Fibroblast of skin of left biceps (primary cell): ENCODE results near the gene CYRIA.
A peak's percentile ranks its signal among the peaks of the same experiment; 100 is the strongest.

Experiments
- DNase-seq, 2 experiments: peaks; one replicate each; pipeline ENCODE4 v3.0.0-alpha.2; 2013; ENCODE audit warnings: low read depth in 2 of 2

Gene CYRIA

DNA sequence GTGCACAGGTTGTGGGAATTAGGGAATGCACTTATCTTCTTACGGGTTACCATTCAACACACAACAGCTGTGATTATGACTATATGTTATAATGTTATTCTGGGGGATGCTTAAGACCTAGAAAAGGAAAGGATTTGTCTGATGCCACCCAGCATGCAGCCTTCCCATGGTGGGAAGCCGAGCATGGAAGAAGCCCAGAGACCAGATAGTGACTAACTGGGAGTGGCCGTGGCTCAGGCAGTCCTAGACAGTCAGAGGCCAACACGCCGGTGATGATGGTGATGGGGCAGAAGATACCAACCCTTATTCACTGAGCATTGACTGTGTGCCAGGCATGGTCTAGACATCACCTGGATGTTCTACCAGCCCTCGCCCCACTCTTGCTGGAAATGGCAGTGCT is 35.9 kb downstream of the CYRIA start:
- no peak for DNase-seq

DNA sequence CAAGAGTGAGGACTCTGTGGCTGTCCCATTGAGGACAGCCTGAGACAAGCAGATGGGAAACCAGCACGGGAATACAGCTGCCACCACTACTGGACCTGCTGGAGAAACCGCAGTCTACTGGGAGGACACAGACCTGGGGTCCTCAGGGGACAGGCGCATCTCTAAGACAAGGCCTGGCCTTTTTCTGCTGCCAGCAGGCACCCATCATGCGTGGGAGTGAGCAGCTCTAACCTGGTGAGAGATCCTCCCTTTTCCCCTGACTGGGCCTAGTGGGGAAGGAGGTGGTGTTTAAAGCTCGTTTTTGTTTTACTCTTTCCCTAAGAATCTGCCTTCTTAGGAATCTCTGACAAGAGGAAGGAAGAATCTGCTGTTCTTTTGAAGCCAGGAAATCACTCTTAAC is 36.6 kb downstream of the CYRIA start:
- no peak for DNase-seq

GRCh38 chr2:16628314-16628713 is 37.3 kb downstream of the CYRIA start:
- no peak for DNase-seq

DNA sequence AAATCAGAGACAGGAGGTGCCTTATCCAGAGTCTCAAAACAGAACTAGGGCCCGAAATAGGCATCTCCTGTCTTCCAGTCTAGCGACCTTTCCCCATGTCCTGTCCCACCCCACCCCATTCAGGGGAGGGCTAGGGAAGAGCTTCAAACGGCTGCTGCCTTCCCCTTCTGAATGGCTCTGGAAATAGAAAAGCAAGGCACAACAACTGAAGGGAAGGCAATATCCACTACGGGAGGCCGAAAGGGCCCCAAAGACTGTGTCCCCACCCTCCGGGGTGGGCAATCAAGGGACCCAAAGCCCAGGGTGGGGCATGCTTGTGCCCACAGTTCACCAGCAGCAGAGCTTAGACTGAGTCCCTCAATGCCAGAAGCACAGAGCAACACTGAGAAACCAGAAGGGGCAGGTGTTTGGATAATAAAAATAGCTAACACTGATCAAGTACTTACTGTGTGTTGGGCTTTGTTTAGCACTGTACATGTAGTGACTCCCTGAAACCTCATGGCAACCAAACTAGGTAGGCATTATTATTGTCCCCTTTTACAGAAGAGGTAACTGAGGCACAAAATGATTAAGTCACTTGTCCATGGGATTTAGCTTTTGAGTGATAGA is 38.5 kb downstream of the CYRIA start:
- DNase-seq, result no peak

DNA sequence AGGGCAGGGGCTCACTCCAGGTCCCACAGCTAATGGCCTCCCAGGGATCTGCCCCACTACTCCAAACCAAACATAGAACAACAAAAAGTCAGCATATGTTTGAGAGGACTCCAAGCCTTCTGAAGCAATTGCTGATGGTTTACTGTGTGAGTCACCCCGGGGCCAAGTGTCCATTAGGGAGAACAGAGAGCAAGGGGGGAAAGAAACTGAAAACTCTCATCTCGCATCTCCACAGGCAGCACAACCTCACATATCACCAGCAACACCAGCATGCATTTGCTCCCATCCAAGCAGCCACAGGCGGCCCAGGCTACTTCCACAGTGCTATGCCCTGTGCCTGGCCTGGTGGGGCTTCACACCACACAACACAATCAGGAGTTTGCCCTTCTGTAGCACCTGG is 39.1 kb downstream of the CYRIA start:
- no peak for DNase-seq

- DNase-seq, result no peak
These were observed 39.9 kb downstream of the CYRIA start for GRCh38 chr2:16625759-16626158.

- DNase-seq, result no peak
These were observed 40.4 kb downstream of the CYRIA start for GRCh38 chr2:16625201-16625729.

GRCh38 chr2:16624436-16624780 is 41.2 kb downstream of the CYRIA start:
- DNase-seq, result no peak

GRCh38 chr2:16623564-16624435 is 41.8 kb downstream of the CYRIA start:
- DNase-seq, result no peak

GRCh38 chr2:16623031-16623430 is 42.6 kb downstream of the CYRIA start:
- peak in 1 of 2 experiments; percentile 5 for DNase-seq

- no peak for DNase-seq
These were observed 43.1 kb downstream of the CYRIA start for GRCh38 chr2:16622399-16622968.

GRCh38 chr2:16621316-16621715 is 44.3 kb downstream of the CYRIA start:
- DNase-seq, result no peak

DNA sequence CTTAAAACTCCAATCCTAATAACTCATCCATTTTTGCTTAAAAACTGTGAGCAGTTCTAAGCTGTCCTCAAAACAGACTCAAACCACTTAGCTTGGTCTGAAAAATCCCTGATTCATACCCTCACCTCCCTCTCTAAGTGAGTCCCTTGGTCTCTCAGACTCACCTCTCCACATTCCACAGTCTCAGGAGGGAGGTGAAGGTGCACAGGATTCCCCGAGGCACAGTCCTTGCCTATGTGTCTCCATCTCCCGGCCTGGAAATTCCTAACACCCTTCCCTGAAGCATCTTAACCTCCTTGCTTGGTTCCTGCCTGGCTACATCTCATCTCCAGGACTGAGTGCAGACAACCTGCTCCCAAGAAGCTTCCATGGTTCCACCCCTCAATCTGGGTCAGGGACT is 45.0 kb downstream of the CYRIA start:
- no peak for DNase-seq

DNA sequence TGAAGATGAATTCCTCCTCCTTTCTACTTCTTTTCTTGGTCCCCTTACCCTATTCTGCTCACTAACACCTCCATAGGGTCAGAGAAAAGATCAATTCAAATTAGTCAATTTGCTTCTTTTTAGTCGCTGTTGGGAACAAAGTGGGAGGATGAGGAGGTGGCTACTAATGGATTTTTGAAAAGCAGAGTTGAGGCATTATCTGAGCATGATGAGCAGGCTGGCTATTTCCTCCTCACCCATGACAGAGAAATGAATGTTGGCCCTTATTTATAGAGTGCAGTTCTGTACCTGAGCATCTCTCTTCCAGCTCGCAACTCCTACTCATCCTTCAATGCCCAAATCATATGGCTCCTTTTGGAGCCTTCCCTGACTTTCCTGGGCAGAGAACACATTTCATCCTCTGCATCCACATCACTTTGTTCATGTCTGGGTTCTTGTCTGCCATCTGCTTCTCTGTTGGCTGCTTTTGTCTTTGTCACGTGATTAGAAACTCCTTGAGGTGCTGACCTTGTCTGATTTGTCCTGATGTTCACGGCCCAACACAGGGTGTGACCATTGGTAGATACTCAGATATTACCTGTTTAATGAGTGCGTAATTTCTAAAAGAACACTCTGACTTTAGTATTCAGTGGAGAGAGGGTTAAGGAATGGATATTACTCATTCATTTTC is 45.9 kb downstream of the CYRIA start:
- no peak for DNase-seq

DNA sequence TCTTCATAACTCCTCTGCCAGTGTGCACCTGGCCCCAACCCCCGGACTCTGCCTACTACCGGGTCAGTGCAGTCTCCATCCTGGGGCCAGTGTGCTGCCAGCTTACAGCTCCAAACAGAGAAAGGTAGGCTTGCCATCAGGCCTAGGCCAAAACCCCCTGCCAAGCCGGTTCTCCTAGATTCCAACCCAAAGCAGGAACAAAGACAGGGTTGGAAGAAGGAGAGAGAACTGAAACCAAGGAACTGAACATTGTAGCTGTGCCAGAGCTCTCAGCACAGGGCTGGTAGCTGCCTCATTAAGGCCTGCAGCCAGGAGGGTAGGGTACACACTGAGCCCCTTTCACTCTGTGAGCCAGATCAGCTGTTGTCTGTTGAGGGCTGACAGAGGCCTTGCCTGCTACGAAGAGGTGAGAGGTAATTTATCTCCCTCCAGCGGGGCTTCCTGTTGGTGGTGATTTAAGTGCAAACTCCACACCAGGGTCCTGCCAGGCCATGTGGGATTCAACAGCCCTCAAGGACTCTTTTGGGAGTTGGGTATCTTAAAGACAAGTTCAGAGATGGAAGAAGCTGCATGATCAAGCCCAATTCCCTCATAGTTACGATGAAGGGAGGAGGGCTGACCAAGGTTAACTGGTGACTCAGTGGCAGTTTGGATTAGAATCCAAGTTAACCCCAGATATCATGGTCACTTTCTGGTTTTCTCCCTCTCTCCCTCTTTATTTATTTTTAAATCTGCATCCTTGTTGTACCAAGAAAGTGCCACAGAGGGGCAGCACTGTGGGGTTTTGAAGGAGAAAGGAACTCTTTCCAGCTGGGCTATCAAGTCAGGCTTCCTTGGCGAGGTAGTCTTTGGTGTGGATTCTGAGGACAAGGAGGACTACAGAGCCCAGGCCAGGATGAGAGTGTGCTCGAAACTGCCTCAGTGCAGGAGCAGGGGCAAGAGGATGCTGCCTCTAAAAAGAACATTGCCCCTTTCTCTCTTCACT is 48.1 kb downstream of the CYRIA start:
- no peak for DNase-seq
